HepG2 (cell line): ENCODE measurements around the gene SLC5A10. TPM values are rescaled to one million over a fixed set of nuclear protein-coding genes. Genes with fewer than 3 reads are reported as not detected.
A peak's percentile ranks its signal among the peaks of the same experiment; 100 is the strongest.

Source experiments
- ATAC-seq: fragments of 200-7000 bp; cut with Tn5 transposase; 3 replicates; pipeline ENCODE4 v1.9.1; 2020; ENCODE audit warnings: mild to moderate bottlenecking, moderate library complexity
- BruUV-seq: library from RNA; stranded (reverse); fragments of 400-500 nt; replicated peaks from 2 replicates; lab custom pipeline; 2021; lab: Mats Ljungman, UMichigan
- CTCF ChIA-PET: fragments of 300-600 bp; formaldehyde crosslinking; extraction: SDS; loops from one replicate; lab custom pipeline; 2021; ENCODE audit warnings: low total read pairs, inconsistent platforms, low intra/inter-chr PET ratio; lab: Yijun Ruan, JAX
- POLR2A ChIA-PET: fragments of 350-600 bp; sonication (Branson Sonifier 250); formaldehyde crosslinking; loops from one replicate; lab custom pipeline; 2020; ENCODE audit warnings: antibody characterized with exemption, inconsistent platforms; lab: Yijun Ruan, JAX
- DNase-seq: peaks from one replicate; pipeline ENCODE4 v3.0.0-alpha.2; 2015; ENCODE audit warnings: low spot score
- FAIRE-seq: peaks from 3 replicates; lab custom pipeline; 2011; peaks lifted over from hg19 to GRCh38; lab: Jason Lieb, UNC
- H2AFZ ChIP-seq: one replicate; pipeline ENCODE4 v1.6.1; 2011; ENCODE audit warnings: low read length, inconsistent platforms
- H3K27ac ChIP-seq: fragments of 300-600 bp; 3 replicates; pipeline ENCODE4 v1.8.0; 2011; ENCODE audit warnings: mixed run types, mild to moderate bottlenecking, mixed read lengths, low read length, inconsistent platforms; ENCODE audit not compliant: insufficient read depth; ENCODE audit errors: extremely low read length
- H3K27me3 ChIP-seq, 2 experiments: fragments of 200-600 bp in 1 of 2; 2 replicates in 1 of 2; 3 replicates in 1 of 2; pipeline versions ENCODE4 v1.6.0 to v1.8.0; 2011; ENCODE audit warnings: low read length in 2 of 2, mild to moderate bottlenecking in 2 of 2, moderate library complexity in 2 of 2, inconsistent platforms in 1 of 2; ENCODE audit not compliant: insufficient read depth in 2 of 2, control insufficient read depth in 1 of 2
- H3K36me3 ChIP-seq, 2 experiments: fragments of 200-600 bp in 1 of 2; replicated peaks in 1 of 2; 2 replicates in 1 of 2; 3 replicates in 1 of 2; pipeline versions ENCODE4 v1.5.1 to v1.8.0; 2011; ENCODE audit warnings: low read length in 2 of 2, inconsistent platforms in 1 of 2; ENCODE audit not compliant: insufficient read depth in 2 of 2, control insufficient read depth in 1 of 2
- H3K4me1 ChIP-seq: 2 replicates; pipeline ENCODE4 v1.5.1; 2012; ENCODE audit warnings: low read length, inconsistent platforms; ENCODE audit not compliant: insufficient read depth
- H3K4me2 ChIP-seq: 2 replicates; pipeline ENCODE4 v1.6.0; 2011; ENCODE audit warnings: low read depth, low read length, inconsistent platforms
- H3K4me3 ChIP-seq, 3 experiments: fragments of 200-600 bp in 1 of 3; sonication (generic), shearing (Covaris generic) in 1 of 3; replicated peaks in 1 of 3; 2 replicates each; pipeline ENCODE4 v1.5.1; 2011 to 2016; ENCODE audit warnings: low read length in 3 of 3, inconsistent platforms in 2 of 3, low read depth in 2 of 3, mild to moderate bottlenecking in 2 of 3, control low read depth in 1 of 3, mixed read lengths in 1 of 3; ENCODE audit not compliant: insufficient read depth in 1 of 3
- H3K79me2 ChIP-seq: one replicate; pipeline ENCODE4 v1.6.1; 2011; ENCODE audit warnings: low read length, inconsistent platforms; ENCODE audit not compliant: insufficient read depth
- H3K9ac ChIP-seq: 2 replicates; pipeline ENCODE4 v1.6.0; 2011; ENCODE audit warnings: mild to moderate bottlenecking, low read depth, low read length, inconsistent platforms; ENCODE audit not compliant: insufficient read depth
- H3K9me3 ChIP-seq: 2 replicates; pipeline ENCODE4 v1.5.1; 2012; ENCODE audit warnings: mild to moderate bottlenecking, low read length
- H4K20me1 ChIP-seq: 2 replicates; pipeline ENCODE4 v1.6.0; 2011; ENCODE audit warnings: inconsistent platforms, mild to moderate bottlenecking, low read length, moderate library complexity; ENCODE audit not compliant: insufficient read depth
- GTF3A ChIP-seq: sonication (generic); formaldehyde crosslinking; conservative IDR thresholded peaks from 2 replicates; pipeline ENCODE4 v1.4.0; 2020; ENCODE audit warnings: mild to moderate bottlenecking, missing genetic modification reagents
- KLF13 ChIP-seq: sonication (generic); formaldehyde crosslinking; IDR thresholded peaks from 2 replicates; pipeline ENCODE4 v1.4.0; 2020; ENCODE audit warnings: mild to moderate bottlenecking, missing genetic modification reagents
- MLLT10 ChIP-seq: sonication (generic); formaldehyde crosslinking; IDR thresholded peaks from 2 replicates; pipeline ENCODE4 v1.4.0; 2020; ENCODE audit warnings: missing genetic modification reagents
- NR3C1 ChIP-seq: sonication (generic); formaldehyde crosslinking; IDR thresholded peaks from 2 replicates; pipeline ENCODE4 v1.4.0; 2020; ENCODE audit warnings: missing genetic modification reagents
- RBM22 ChIP-seq: fragments of 200-400 bp; formaldehyde crosslinking; optimal IDR thresholded peaks from 2 replicates; pipeline ENCODE3; 2017; ENCODE audit warnings: mild to moderate bottlenecking, low read length, moderate library complexity
- ZBTB20 ChIP-seq: sonication (generic); formaldehyde crosslinking; IDR thresholded peaks from 2 replicates; pipeline ENCODE4 v1.8.1; 2023; ENCODE audit warnings: missing genetic modification reagents, low read depth, mild to moderate bottlenecking, borderline replicate concordance
- ZFAT ChIP-seq: sonication (generic); formaldehyde crosslinking; conservative IDR thresholded peaks from 2 replicates; pipeline ENCODE4 v1.8.1; 2023; ENCODE audit warnings: missing genetic modification reagents, inconsistent platforms
- ZMYM3 ChIP-seq: sonication (generic); formaldehyde crosslinking; IDR thresholded peaks from 2 replicates; pipeline ENCODE4 v1.5.1; 2020; ENCODE audit warnings: mild to moderate bottlenecking, missing genetic modification reagents
- ZNF12 ChIP-seq: sonication (generic); formaldehyde crosslinking; IDR thresholded peaks from 2 replicates; pipeline ENCODE4 v1.5.0; 2020; ENCODE audit warnings: missing genetic modification reagents
- ZNF3 ChIP-seq: IDR thresholded peaks from 2 replicates; pipeline ENCODE4 v1.7.0; 2017; ENCODE audit warnings: inconsistent platforms
- ZNF317 ChIP-seq: sonication (generic); formaldehyde crosslinking; IDR thresholded peaks from 2 replicates; pipeline ENCODE4 v1.5.0; 2020; ENCODE audit warnings: mild to moderate bottlenecking, missing genetic modification reagents
- ZNF577 ChIP-seq: sonication (generic); formaldehyde crosslinking; IDR thresholded peaks from 2 replicates; pipeline ENCODE4 v1.4.0; 2020; ENCODE audit warnings: mild to moderate bottlenecking, low read depth, missing genetic modification reagents, borderline replicate concordance
- WGBS: methylation state at CpG from one replicate; pipeline ENCODE4 v1.1.6; 2017; ENCODE audit warnings: low lambda C conversion rate; 5-methylcytosine and 5-hydroxymethylcytosine counted together
- in situ Hi-C: cut with HindIII; loops from 2 replicates; pipeline ENCODE4 v1.10.0; 2017; ENCODE audit warnings: low pct_unique_long_range_greater_than_20kb; ENCODE audit not compliant: extremely low pct_ligation_motif_present
- intact Hi-C: fragments of 100-400 bp; cut with micrococcal nuclease; formaldehyde crosslinking; loops from one replicate; pipeline ENCODE4 v1.10.0; 2022; ENCODE audit not compliant: unreplicated experiment
- polyA plus RNA-seq, 8 experiments: library from polyadenylated mRNA; depleted of rRNA in 3 of 8; stranded (reverse) in 7 of 8; unstranded in 1 of 8; fragments of >200 nt; fragmentation: Illumina TruSeq in 4 of 8; extraction: Trizol in 4 of 8; gene quantifications; 2 replicates each; pipeline versions ENCODE4 v1.2.1 to v1.2.3, GENCODE V29; 2011 to 2016; ENCODE audit warnings: low read depth in 4 of 8, missing spikeins in 1 of 8, mixed read lengths in 1 of 8; ENCODE audit not compliant: insufficient read depth in 1 of 8
- total RNA-seq, 5 experiments: library from RNA; depleted of rRNA; stranded (reverse); fragments of >200 nt; fragmentation: Illumina TruSeq; extraction: Trizol; gene quantifications; 2 replicates each; pipeline ENCODE4 v1.2.3, GENCODE V29; 2016; ENCODE audit warnings: low read depth in 1 of 5

Gene SLC5A10
- total and polyA plus RNA-seq, 2 of the 13 experiments (the other 11 are each of a cell fraction or from before 2014, with no cell fraction given) = 0.05 TPM; not detected in 1

DNA sequence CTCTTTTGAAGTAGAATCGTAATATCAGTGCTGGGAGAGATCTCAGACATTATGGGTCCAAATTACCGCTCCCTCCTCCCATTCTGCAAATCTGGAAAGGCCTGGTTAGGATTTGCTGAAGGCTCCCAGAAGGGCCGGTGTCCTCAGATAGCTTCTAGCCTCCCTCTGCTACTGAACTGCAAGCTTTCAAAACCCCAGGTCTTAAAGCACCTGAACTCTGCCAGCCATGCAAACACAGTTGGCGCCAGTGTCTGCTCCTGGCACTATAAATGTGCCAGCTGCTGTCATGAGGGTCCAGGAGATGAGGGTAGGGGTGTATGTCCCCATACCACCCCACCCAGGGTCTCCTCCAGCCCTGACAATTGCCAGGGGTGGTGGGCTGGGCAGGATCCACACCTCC is 24.2 kb downstream of the SLC5A10 start (continued):
- TF ChIP-seq ZBTB20 (CRISPR knock-in tag) (no peak), ZNF3 (CRISPR knock-in tag) (no peak), ZNF317 (no peak), MLLT10 (no peak), ZFAT (CRISPR knock-in tag) (no peak), GTF3A (CRISPR knock-in tag) (no peak), KLF13 (CRISPR knock-in tag) (no peak)

DNA sequence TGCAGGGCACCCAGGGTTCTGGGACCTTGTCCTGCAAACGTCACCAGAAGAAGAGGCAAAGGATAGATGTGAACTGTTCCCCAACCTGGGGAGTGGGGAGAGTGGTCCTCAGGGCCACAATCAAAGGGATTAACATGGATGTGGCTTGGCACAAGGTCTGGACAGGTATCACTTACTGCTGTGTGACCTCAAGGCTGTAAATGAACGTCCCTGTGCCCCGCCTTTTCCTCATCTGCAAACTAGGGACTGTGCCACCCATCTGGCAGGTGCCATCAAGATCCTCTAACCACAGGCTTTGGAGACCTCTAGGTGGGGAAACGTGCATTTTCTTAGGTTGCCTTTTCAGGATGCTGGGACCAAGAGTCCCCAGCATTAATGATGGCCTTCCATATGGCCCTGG is 25.1 kb downstream of the SLC5A10 start:
- in situ Hi-C loops = no loop called here
- TF ChIP-seq NR3C1 (CRISPR knock-in tag) (no peak), ZNF577 (CRISPR knock-in tag) (no peak), RBM22 (peak; percentile 56), ZMYM3 (no peak), ZNF12 (no peak)
- intact Hi-C loops = no loop called here
- Histone ChIP-seq H2AFZ (no peak overlapping the region), H3K9ac (no peak overlapping the region), H4K20me1 (no peaks in the 10 kb centered on the region), H3K27me3 (no peaks in the 10 kb centered on the region), H3K36me3 (peaks cover 33 to 67% of the 10 kb centered on the region in 2 experiments), H3K4me2 (no peak overlapping the region), H3K9me3 (no peaks in the 10 kb centered on the region), H3K4me3 (no peak overlapping the region), H3K4me1 (peaks cover 37% of the 10 kb centered on the region), H3K27ac (no peak overlapping the region), H3K79me2 (no peaks in the 10 kb centered on the region)
- 90% methylated on average over 2 of the region's 4 CpGs for WGBS
- no peak for ATAC-seq
- ChIA-PET POLR2A (no interaction called here), CTCF (no interaction called here)
- FAIRE-seq = no peak
- BruUV-seq = no TSS peak
- DNase-seq = no peak
